WTC11 (cell line): ENCODE measurements around the gene TCAF1. TPM values are rescaled to one million over a fixed set of nuclear protein-coding genes. Genes with fewer than 3 reads are reported as not detected.

Source experiments
- ATAC-seq: fragments of 200-7000 bp; cut with Tn5 transposase; 2 replicates; pipeline ENCODE4 v1.10.0; 2021; ENCODE audit warnings: mild to moderate bottlenecking, moderate library complexity
- CTCF ChIA-PET: fragments of 300-600 bp; sonication (Branson Sonifier 250); formaldehyde crosslinking; loops from one replicate; lab custom pipeline; 2021; ENCODE audit warnings: antibody characterized with exemption; lab: Charles Lee
- POLR2A ChIA-PET: fragments of 350-600 bp; sonication (Branson Sonifier 250); formaldehyde crosslinking; loops from one replicate; lab custom pipeline; 2021; ENCODE audit warnings: antibody characterized with exemption; lab: Charles Lee
- DNase-seq: peaks from one replicate; pipeline ENCODE4 v3.0.0; 2021; ENCODE audit warnings: low spot score
- H3K27ac Mint-ChIP-seq: 2 replicates; pipeline ENCODE4 v1.8.0; 2021; ENCODE audit warnings: mixed read lengths
- H3K27me3 Mint-ChIP-seq: 2 replicates; pipeline ENCODE4 v1.8.0; 2021; ENCODE audit warnings: low read depth, mild to moderate bottlenecking, moderate library complexity, mixed read lengths
- H3K36me3 Mint-ChIP-seq: 2 replicates; pipeline ENCODE4 v1.8.0; 2021; ENCODE audit warnings: mixed read lengths
- H3K4me1 Mint-ChIP-seq: 2 replicates; pipeline ENCODE4 v1.8.0; 2022; ENCODE audit warnings: mixed read lengths
- H3K4me3 Mint-ChIP-seq: 2 replicates; pipeline ENCODE4 v1.8.0; 2021; ENCODE audit warnings: mild to moderate bottlenecking, moderate library complexity, mixed read lengths
- H3K9me3 Mint-ChIP-seq: 2 replicates; pipeline ENCODE4 v1.8.0; 2021; ENCODE audit warnings: mixed read lengths
- AR ChIP-seq: fragments of 250-450 bp; sonication (Bioruptor Pico); IDR thresholded peaks from 2 replicates; pipeline ENCODE4 v1.9.0; 2021; ENCODE audit warnings: mild to moderate bottlenecking
- ATF2 ChIP-seq: sonication (generic); formaldehyde crosslinking; IDR thresholded peaks from 2 replicates; pipeline ENCODE4 v1.8.1; 2022; ENCODE audit warnings: low read depth, missing genetic modification reagents, borderline replicate concordance
- CREM ChIP-seq: sonication (generic); formaldehyde crosslinking; IDR thresholded peaks from 2 replicates; pipeline ENCODE4 v1.8.1; 2022; ENCODE audit warnings: mild to moderate bottlenecking, missing genetic modification reagents, moderate library complexity
- E2F1 ChIP-seq: sonication (generic); formaldehyde crosslinking; IDR thresholded peaks from 2 replicates; pipeline ENCODE4 v1.8.0; 2022; ENCODE audit warnings: mild to moderate bottlenecking, missing genetic modification reagents
- ERG ChIP-seq: fragments of 250-450 bp; sonication (Bioruptor Pico); IDR thresholded peaks from 2 replicates; pipeline ENCODE4 v1.8.0; 2021; ENCODE audit warnings: mild to moderate bottlenecking
- ETV6 ChIP-seq: sonication (generic); formaldehyde crosslinking; IDR thresholded peaks from 2 replicates; pipeline ENCODE4 v1.8.1; 2022; ENCODE audit warnings: mild to moderate bottlenecking, missing genetic modification reagents
- FOXK1 ChIP-seq: sonication (generic); formaldehyde crosslinking; IDR thresholded peaks from 2 replicates; pipeline ENCODE4 v1.8.0; 2022; ENCODE audit warnings: mild to moderate bottlenecking, moderate library complexity, missing genetic modification reagents
- FOXP1 ChIP-seq: sonication (generic); formaldehyde crosslinking; IDR thresholded peaks from 2 replicates; pipeline ENCODE4 v1.8.0; 2022; ENCODE audit warnings: missing genetic modification reagents, mild to moderate bottlenecking, moderate library complexity, borderline replicate concordance
- GABPB1 ChIP-seq: sonication (generic); formaldehyde crosslinking; IDR thresholded peaks from 2 replicates; pipeline ENCODE4 v1.8.1; 2023; ENCODE audit warnings: mild to moderate bottlenecking, missing genetic modification reagents
- NFATC4 ChIP-seq: fragments of 250-450 bp; sonication (Bioruptor Pico); IDR thresholded peaks from 2 replicates; pipeline ENCODE4 v1.9.0; 2021; ENCODE audit warnings: mild to moderate bottlenecking
- RORB ChIP-seq: fragments of 250-450 bp; sonication (Bioruptor Pico); IDR thresholded peaks from 2 replicates; pipeline ENCODE4 v1.9.0; 2021; ENCODE audit warnings: mild to moderate bottlenecking
- STAT6 ChIP-seq: sonication (generic); formaldehyde crosslinking; conservative IDR thresholded peaks from 2 replicates; pipeline ENCODE4 v1.8.1; 2023; ENCODE audit warnings: mild to moderate bottlenecking, low read depth, missing genetic modification reagents, moderate library complexity
- TCF7 ChIP-seq: sonication (generic); formaldehyde crosslinking; IDR thresholded peaks from 2 replicates; pipeline ENCODE4 v1.8.0; 2022; ENCODE audit warnings: mild to moderate bottlenecking, low read depth, missing genetic modification reagents, moderate library complexity
- TEAD4 ChIP-seq: sonication (generic); formaldehyde crosslinking; IDR thresholded peaks from 2 replicates; pipeline ENCODE4 v1.8.0; 2022; ENCODE audit warnings: mild to moderate bottlenecking, missing genetic modification reagents
- ZBTB43 ChIP-seq: sonication (generic); formaldehyde crosslinking; IDR thresholded peaks from 2 replicates; pipeline ENCODE4 v1.8.1; 2023; ENCODE audit warnings: mild to moderate bottlenecking, missing genetic modification reagents
- ZNF396 ChIP-seq: fragments of 250-450 bp; sonication (Bioruptor Pico); IDR thresholded peaks from 2 replicates; pipeline ENCODE4 v1.8.0; 2021; ENCODE audit warnings: mild to moderate bottlenecking, moderate library complexity, borderline replicate concordance
- total RNA-seq: library from RNA; stranded (reverse); gene quantifications from 3 replicates; pipeline ENCODE4 v1.2.3, GENCODE V29; 2021

The TCAF1 gene
- total RNA-seq, 1 experiment from 2014 or later: 52.7 TPM

GRCh38 chr7:143901668-143902331 is at the start of gene TCAF1 (continued):
- TF ChIP-seq RORB (CRISPR knock-in tag) (no peak), FOXP1 (no peak), ETV6 (peak; percentile 74; the same call in 1 of the 2 replicates), AR (CRISPR knock-in tag) (no peak), FOXK1 (CRISPR knock-in tag) (no peak), TEAD4 (no peak), STAT6 (CRISPR knock-in tag) (no peak), ZBTB43 (CRISPR knock-in tag) (no peak)

GRCh38 chr7:143948733-143949132 is 46.8 kb upstream of the TCAF1 start:
- ChIA-PET POLR2A (no interaction called here), CTCF (no interaction called here)
- DNase-seq (no peak), ATAC-seq (no peak)
- Mint-ChIP-seq H3K4me1 (no peaks in the 10 kb centered on the region), H3K27me3 (no peaks in the 10 kb centered on the region), H3K36me3 (peaks cover 4% of the 10 kb centered on the region; the same call in 1 of the 2 replicates), H3K4me3 (no peak overlapping the region), H3K9me3 (peaks cover 15% of the 10 kb centered on the region), H3K27ac (no peak overlapping the region)
- TF ChIP-seq ZNF396: no peak
- no peak for TF ChIP-seq STAT6 (CRISPR knock-in tag)
- TF ChIP-seq ATF2 (CRISPR knock-in tag): no peak
- TF ChIP-seq CREM (CRISPR knock-in tag): no peak
- no peak for TF ChIP-seq ERG (CRISPR knock-in tag)
- no peak for TF ChIP-seq E2F1 (CRISPR knock-in tag)
- no peak for TF ChIP-seq TCF7
- TF ChIP-seq GABPB1: no peak
- no peak for TF ChIP-seq NFATC4
- no peak for TF ChIP-seq AR (CRISPR knock-in tag)
